ENCODE measurements around the gene TSNAXIP1.
"Not testable (repeated sequence)": the region's sequence is repeated elsewhere in the genome, so short reads cannot be mapped to it uniquely, and the experiment has no call there.

The TSNAXIP1 gene

DNA sequence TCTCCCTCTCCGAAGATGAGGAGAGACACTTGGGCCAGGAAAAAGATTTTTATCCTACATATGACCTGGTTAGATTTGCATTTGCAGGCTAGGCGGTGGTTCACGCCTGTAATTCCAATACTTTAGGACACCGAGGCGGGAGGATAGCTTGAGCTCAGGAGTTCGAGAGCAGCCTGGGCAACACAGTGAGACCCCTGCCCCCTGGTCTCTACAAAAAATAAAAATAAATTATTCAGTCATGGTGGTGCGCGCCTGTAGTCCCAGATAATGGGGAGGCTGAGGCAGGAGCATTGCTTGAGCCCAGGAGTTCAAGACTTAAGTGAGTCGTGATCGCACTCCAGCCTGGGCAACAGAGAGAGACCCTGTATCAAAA lies 27.5 kb downstream of the TSNAXIP1 start:
- DNase-seq (ENCODE audit: low spot score), result no peak

DNA sequence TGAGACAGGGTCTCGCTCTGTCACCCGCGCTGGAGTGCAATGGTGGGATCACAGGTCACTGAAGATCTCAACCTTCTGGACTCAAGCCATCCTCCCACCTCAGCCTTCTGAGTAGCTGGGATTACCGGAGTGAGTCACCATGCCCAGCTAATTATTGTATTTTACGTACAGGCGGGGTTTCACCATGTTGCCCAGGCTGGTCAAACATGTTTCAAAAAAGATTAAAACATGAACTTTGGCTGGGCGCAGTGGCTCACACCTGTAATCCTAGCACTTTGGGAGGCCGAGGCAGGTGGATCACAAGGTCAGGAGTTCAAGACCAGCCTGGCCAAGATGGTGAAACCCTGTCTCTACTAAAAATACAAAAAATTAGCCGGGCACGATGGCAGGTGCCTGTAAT lies 30.5 kb downstream of the TSNAXIP1 start:
- DNase-seq (ENCODE audit: low spot score), result not testable (repeated sequence)

DNA sequence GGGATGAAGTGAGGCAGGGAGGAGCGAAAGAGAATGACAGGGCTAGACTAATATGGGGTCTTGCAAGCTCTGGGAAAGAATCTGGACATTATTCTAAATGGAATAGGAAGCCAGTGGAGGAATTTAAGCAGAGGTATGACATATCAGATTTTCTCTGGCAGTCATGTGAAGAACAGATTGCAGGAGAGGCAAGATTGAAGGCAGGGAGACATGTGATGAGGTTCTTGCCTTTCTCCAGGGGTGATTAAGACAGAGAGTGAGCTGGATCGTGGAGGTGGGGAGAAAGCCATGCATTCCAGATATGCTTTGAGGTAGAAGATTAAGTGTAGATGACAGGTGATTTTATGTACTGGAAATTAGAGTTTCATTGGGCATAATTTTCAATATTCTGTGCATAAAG lies 31.1 kb downstream of the TSNAXIP1 start:
- DNase-seq (ENCODE audit: low spot score), result no peak

GRCh38 chr16:67841198-67841815 lies 34.6 kb downstream of the TSNAXIP1 start:
- DNase-seq (ENCODE audit: low spot score), result no peak

DNA sequence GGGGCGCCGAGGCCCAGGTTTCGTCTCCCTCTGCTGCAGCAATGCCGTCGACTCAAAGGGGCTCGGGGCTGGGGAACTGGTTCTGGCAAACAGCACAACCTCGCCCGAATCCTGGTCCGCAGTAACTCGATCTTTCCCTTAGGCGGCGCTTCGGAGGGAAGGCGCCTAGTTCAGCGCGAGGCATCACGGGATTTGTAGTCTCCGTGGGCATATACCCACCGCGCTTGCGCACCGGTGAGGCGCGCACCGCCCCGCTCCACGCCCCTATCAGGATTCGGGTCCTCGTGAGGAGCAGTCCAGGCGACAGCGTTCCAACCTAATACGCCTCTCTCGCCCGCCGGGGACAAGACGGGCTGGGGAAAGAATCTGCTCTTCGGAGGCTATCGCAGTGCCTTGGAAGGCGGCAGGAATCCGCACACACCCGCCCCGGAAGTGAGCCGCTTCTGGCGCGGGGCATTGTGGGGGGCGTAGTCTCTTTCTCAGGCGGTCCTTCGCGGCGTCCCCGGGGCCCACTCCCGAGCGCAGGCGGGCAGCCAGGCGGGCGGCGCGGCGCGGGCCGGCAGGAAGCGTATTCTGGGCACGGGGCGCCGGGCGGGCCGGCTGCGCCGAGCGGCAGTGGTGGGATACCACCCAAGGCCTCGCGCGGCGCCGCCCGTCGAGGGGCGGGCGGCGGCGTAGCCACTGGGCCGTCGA lies 35.3 kb downstream of the TSNAXIP1 start, which contains the start of gene THAP11:
THAP11 (plus strand) TSS at position 505 of the 693 bp plus-strand sequence. CDS start 235 bp downstream, outside the sequence.
- peak; percentile 97 for DNase-seq (ENCODE audit: low spot score)

DNA sequence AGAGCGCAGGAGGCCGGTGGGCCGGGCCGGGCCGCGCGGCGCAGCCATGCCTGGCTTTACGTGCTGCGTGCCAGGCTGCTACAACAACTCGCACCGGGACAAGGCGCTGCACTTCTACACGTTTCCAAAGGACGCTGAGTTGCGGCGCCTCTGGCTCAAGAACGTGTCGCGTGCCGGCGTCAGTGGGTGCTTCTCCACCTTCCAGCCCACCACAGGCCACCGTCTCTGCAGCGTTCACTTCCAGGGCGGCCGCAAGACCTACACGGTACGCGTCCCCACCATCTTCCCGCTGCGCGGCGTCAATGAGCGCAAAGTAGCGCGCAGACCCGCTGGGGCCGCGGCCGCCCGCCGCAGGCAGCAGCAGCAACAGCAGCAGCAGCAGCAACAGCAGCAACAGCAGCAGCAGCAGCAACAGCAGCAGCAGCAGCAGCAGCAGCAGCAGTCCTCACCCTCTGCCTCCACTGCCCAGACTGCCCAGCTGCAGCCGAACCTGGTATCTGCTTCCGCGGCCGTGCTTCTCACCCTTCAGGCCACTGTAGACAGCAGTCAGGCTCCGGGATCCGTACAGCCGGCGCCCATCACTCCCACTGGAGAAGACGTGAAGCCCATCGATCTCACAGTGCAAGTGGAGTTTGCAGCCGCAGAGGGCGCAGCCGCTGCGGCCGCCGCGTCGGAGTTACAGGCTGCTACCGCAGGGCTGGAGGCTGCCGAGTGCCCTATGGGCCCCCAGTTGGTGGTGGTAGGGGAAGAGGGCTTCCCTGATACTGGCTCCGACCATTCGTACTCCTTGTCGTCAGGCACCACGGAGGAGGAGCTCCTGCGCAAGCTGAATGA lies 36.0 kb downstream of the TSNAXIP1 start:
- peak; percentile 77 for DNase-seq (ENCODE audit: low spot score)

GRCh38 chr16:67843343-67843765 lies 36.7 kb downstream of the TSNAXIP1 start:
- DNase-seq (ENCODE audit: low spot score), result no peak

DNA sequence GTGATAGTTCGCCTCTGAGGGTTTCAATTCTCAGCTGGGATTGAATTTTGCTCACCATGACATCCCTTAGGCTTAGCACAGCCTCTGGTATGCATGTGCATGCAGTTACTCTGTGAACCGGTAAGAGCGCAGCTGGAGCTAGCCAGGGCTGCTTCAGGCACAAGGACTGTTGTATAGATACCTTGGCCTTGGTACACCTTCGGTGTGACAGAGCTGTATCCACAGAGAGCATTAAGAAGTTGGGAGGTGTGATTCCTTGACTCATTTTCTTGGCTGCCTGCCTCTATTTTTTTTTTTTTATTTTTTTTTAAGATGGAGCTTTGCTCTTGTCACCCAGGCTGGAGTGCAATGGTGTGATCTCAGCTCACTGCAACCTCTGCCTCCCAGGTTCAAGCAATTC lies 37.8 kb downstream of the TSNAXIP1 start:
- DNase-seq (ENCODE audit: low spot score), result no peak

- no peak for DNase-seq (ENCODE audit: low spot score)
Observed at GRCh38 chr16:67845291-67846062, 38.8 kb downstream of the TSNAXIP1 start.

DNA sequence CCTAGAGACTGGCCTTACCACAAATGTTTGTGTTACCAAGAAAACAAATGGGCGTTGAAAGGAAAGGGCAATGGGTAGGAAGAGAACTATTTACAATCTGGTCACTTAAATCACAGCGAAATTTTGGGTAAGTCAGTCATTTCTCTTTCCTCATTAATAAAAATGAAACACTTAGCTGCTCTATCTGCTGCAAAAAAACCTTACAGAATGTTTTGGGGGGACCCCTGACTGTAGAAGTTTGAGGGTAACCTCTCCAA lies 39.3 kb downstream of the TSNAXIP1 start:
- DNase-seq (ENCODE audit: low spot score), result no peak

DNA sequence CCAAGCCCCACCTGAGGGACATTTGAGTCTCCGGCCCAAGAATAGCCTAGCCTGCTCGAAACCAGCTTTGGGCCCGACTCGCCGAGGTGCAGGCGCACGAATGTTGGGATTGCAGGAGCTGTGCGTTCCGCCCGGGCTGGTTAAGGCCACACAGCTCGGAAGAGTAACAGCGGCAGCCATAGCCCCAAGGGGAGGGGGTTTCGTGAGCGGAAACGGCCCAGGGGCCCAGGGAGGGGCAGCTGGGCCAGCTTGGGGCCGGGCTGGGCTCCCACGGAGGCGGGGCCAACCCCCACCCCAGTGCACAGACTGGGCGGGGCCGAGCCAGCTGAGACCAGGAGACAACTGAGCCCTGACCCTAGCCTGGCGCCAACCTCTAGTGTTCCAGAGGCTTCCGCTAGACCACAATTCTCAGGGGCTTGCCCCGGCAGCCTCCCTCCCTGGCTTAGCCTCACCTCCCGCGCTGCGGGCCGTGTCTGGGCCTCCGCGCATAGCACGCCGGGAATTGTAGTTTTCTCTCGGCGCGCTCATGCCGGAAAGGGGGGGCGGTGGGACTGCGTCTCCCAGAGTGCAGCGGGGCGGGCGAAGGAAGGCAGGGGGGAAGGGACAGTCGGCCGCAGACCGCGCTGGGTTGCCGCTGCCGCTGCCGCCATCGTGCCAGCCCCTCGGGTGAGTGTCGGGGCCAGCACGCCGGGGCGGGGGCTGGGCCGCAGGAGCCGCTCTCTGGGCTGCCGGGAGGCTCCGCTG lies 39.8 kb downstream of the TSNAXIP1 start, which contains the start of gene NUTF2:
NUTF2 (plus strand) TSS at position 614 of the 744 bp plus-strand sequence. CDS start 18,198 bp downstream, outside the sequence.
- DNase-seq (ENCODE audit: low spot score), result peak; percentile 99

- no peak for DNase-seq (ENCODE audit: low spot score)
Observed at GRCh38 chr16:67847064-67847861, 40.6 kb downstream of the TSNAXIP1 start, which contains the start of gene CENPT. TSS of gene CENPT (minus strand) at chr16:67847693. CDS start at chr16:67833859, 13,834 bp downstream.

- DNase-seq (ENCODE audit: low spot score), result no peak
Observed at GRCh38 chr16:67848118-67848517, 41.4 kb downstream of the TSNAXIP1 start.

GRCh38 chr16:67853670-67854069 lies 47.0 kb downstream of the TSNAXIP1 start:
- DNase-seq (ENCODE audit: low spot score), result no peak

DNA sequence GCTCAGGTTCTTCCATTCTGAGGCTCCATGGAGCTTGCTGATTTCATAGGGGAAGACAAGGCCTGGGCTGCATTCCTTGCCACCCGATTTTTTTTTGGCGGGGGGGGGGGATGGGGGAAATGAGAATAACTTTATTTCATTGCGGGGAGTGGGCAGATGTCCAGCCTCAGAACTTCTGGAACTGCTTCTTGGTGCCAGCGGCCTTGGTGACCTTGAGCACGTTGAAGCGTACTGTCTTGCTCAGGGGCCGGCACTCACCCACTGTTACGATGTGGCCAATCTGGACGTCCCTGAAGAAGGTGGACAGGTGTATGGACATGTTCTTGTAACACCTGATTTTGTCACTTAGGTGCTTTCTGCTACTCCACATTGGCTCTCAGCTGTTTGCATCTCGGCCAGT lies 49.1 kb downstream of the TSNAXIP1 start:
- no peak for DNase-seq (ENCODE audit: low spot score)

DNA sequence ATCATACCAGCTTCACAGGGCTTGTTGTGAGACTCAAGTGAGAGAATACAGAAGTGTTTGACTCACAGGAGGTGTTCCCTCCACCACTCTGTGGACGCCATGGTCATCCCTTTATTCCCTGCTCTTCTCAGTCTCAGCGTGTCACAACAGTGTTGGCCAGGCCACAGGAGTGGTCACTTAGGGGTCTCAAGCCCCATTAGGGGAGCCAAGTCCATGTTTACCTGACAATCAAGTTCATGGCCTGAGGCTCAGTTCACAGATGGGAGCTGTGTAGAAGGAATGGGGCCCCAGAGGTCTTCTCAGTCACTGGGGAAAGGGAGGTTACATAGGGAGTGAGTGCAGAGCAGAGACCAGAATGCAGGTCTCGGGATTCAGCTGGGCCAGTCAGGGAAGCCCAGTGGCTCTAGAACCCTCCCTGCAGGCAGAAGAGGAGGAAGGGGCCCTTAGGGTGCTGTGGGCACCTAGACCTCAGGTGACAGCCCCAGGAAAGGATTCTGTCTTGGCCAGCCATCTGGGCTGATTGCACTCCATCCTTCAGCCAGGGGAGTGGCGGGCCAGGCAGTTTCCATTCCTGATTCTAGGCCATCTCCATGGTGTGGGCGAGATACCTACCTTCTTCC lies 50.3 kb downstream of the TSNAXIP1 start:
- DNase-seq (ENCODE audit: low spot score), result no peak

DNA sequence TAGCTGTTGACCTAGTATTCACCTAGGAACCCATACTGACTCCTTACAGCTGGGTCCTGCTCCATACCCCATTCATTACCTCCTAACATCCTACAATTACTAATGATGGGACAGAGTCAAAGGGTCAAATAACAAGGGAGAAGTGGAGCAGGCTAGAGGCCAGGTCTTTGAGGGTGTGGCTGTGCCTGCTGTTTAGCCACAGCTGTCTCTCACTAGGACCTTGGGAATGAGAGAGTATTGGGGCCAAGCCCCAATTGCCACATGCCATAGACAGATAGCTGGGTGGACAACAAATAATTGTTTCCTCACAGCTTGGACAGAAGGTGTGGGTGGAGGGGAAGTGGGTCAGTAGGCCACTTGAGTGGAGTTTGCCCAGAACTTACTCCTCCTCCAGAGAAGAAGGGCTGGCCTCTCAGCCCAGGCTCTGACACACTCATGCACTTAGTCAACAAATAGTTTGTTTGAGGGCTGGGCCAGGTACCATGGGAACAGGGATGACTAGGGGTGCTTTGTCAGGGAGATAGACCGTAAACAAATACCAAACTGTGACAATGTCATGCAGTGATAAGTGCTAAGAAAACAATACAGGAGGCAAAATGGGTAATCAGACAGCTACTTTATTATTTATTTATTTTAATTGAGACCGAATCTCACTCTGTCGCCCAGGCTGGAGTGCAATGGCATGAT lies 51.0 kb downstream of the TSNAXIP1 start:
- DNase-seq (ENCODE audit: low spot score), result no peak

- DNase-seq (ENCODE audit: low spot score), result no peak
Observed at GRCh38 chr16:67858500-67858899, 51.8 kb downstream of the TSNAXIP1 start.

Data from left forelimb (tissue), 1 donor.